SJCRH30 (cell line): ENCODE measurements around the gene CBARP. TPM values are rescaled to one million over a fixed set of nuclear protein-coding genes. Genes with fewer than 3 reads are reported as not detected.
A peak's percentile ranks its signal among the peaks of the same experiment; 100 is the strongest.
"Not testable (repeated sequence)": the region's sequence is repeated elsewhere in the genome, so short reads cannot be mapped to it uniquely, and the experiment has no call there.

Experiments
- DNase-seq, 2 experiments: peaks; one replicate each; pipeline ENCODE4 v3.0.0-alpha.2; 2015 to 2020
- H3K27ac ChIP-seq: fragments of 250-450 bp; sonication (Bioruptor Pico); 2 replicates; pipeline ENCODE4 v1.5.1; 2020; ENCODE audit warnings: mild to moderate bottlenecking, moderate library complexity
- H3K27me3 ChIP-seq: fragments of 250-450 bp; sonication (Bioruptor Pico); 2 replicates; pipeline ENCODE4 v1.5.1; 2020; ENCODE audit warnings: mild to moderate bottlenecking, moderate library complexity
- H3K36me3 ChIP-seq: fragments of 250-450 bp; sonication (Bioruptor Pico); 2 replicates; pipeline ENCODE4 v1.5.1; 2020; ENCODE audit warnings: mild to moderate bottlenecking, moderate library complexity
- H3K4me1 ChIP-seq: fragments of 250-450 bp; sonication (Bioruptor Pico); 2 replicates; pipeline ENCODE4 v1.5.1; 2020; ENCODE audit warnings: mild to moderate bottlenecking, moderate library complexity
- H3K4me3 ChIP-seq: fragments of 250-450 bp; sonication (Bioruptor Pico); 2 replicates; pipeline ENCODE4 v1.5.1; 2020; ENCODE audit warnings: mild to moderate bottlenecking, moderate library complexity
- H3K9me3 ChIP-seq: fragments of 250-450 bp; sonication (Bioruptor Pico); replicated peaks from 2 replicates; pipeline ENCODE4 v1.5.1; 2020; ENCODE audit warnings: mild to moderate bottlenecking, moderate library complexity
- total RNA-seq: library from RNA; depleted of rRNA; stranded (reverse); fragments of >200 nt; shearing (Covaris generic); gene quantifications from 2 replicates; pipeline ENCODE4 v1.2.3, GENCODE V29; 2014; rRNA removed

Gene CBARP
- total RNA-seq, 1 experiment from 2014 or later = 1.9 TPM

DNA sequence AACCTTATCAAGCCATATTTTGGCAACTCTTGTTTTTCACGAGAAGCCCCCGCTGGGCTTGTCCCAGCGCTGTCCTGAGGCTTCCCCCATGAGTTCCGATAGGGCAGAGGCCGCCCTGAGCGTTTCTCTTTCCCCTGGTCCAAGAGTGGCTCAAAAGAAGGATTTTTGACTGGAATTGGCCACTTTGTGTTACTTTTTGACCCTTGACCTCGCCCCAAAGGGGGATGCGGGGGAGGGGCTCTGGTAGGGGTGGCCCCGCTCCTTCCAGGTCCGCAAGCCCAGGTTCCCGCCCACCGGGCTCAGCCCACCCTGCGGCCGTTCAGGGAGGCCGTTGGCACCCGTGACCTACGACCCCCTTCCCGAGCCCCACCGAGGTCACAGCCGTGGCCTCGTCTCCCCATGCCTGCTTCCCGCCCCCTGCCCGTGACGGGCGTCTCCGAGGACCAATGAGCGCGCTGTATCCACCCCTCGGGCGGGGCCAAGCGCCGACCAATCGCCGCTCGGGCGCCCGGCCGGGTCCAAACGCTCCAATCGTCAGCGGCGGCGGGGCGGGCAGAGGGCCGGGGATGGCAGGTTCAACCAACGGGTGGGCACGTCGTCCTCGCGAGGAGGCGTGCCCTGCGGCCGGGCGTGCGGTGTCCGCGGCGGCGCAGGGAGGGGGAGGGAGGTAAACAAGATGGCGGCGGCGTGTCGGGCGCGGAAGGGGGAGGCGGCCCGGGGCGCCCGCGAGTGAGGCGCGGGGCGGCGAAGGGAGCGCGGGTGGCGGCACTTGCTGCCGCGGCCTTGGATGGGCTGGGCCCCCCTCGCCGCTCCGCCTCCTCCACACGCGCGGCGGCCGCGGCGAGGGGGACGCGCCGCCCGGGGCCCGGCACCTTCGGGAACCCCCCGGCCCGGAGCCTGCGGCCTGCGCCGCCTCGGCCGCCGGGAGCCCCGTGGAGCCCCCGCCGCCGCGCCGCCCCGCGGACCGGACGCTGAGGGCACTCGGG, 32.4 kb downstream of the CBARP start, which contains the start of gene STK11:
Gene STK11, plus strand, starts transcription at position 665 of the 986 bp plus-strand sequence. CDS start 1,136 bp downstream, outside the sequence.
- peak; percentile 97 to 99 for DNase-seq
- Histone ChIP-seq H3K27ac (no peak within 1 kb of the TSS; the same call in 1 of the 2 replicates), H3K36me3 (peaks cover 8% of the 10 kb centered on the region; the same call in 1 of the 2 replicates), H3K9me3 (no peaks in the 10 kb centered on the region), H3K4me3 (peak within 1 kb of the TSS; percentile 79), H3K27me3 (no peaks in the 10 kb centered on the region), H3K4me1 (peaks cover 8% of the 10 kb centered on the region; the same call in 1 of the 2 replicates)

DNA sequence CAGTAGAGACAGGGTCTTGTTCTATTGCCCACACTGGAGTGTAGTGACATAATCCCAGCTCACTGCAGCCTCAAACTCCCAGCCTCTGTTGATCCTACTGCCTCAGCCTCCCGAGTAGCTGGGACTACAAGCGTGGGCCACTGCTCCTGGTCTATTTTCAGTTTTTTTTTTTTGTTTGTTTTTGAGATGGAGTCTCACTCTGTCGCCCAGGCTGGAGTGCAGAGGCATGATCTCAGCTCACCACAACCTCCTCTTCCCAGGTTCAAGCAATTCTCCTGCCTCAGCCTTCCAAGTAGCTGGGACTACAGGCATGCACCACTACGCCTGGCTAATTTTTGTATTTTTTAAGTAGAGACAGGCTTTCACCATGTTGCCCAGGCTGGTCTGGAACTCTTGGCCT, 37.2 kb downstream of the CBARP start:
- not testable (repeated sequence) for H3K4me1 ChIP-seq, DNase-seq, H3K27ac ChIP-seq, H3K36me3 ChIP-seq, H3K9me3 ChIP-seq, H3K4me3 ChIP-seq, H3K27me3 ChIP-seq

DNA sequence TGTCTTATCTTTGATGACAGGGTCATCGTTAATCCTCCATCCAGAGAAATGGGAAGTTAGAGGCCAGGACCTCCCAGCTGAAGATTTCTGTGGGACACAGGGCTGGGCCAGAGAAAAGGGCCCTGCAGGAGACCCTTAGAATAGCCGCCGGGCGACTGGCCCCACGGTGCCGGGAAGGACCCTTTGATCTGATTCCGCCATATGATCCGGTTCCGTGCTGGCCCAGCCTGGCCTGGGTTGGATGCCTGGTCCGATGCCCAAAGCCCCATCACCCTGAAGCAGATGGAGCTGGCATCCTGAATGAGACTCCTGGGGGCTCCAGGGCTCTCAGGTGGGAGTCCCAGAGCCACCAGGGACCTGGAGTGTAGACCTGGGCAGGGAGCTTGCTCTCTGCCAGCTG, 38.3 kb downstream of the CBARP start:
- Histone ChIP-seq H3K4me3 (no peak overlapping the region), H3K36me3 (no peaks in the 10 kb centered on the region), H3K4me1 (0 out of 2 replicates have a peak, but pooled peaks cover 8% of the 10 kb centered on the region), H3K27me3 (no peaks in the 10 kb centered on the region), H3K27ac (no peak overlapping the region), H3K9me3 (no peaks in the 10 kb centered on the region)
- no peak for DNase-seq

DNA sequence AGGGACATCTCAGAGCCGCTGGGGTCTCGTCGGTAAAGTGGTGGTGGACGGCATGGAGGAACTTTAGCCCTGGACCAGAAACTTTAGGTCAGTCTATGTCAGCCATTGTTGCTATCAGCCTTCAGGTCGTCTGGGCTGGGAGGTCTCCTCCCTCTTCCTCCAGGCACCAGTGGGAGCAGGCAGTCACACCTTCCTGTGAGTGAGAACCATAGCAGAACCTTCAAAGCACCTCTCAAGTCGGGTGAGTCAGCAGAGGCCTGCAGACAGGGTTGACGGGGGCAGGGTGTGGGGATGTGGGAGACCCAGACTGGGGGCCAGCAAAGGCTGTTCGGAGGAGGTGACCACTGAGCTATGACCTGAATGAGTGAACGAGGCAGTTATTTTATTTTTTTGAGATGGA, 48.4 kb downstream of the CBARP start:
- Histone ChIP-seq H3K27me3 (peaks cover 4% of the 10 kb centered on the region), H3K4me1 (no peaks in the 10 kb centered on the region), H3K27ac (no peak overlapping the region), H3K9me3 (no peaks in the 10 kb centered on the region), H3K36me3 (no peaks in the 10 kb centered on the region), H3K4me3 (no peak overlapping the region)
- no peak for DNase-seq

DNA sequence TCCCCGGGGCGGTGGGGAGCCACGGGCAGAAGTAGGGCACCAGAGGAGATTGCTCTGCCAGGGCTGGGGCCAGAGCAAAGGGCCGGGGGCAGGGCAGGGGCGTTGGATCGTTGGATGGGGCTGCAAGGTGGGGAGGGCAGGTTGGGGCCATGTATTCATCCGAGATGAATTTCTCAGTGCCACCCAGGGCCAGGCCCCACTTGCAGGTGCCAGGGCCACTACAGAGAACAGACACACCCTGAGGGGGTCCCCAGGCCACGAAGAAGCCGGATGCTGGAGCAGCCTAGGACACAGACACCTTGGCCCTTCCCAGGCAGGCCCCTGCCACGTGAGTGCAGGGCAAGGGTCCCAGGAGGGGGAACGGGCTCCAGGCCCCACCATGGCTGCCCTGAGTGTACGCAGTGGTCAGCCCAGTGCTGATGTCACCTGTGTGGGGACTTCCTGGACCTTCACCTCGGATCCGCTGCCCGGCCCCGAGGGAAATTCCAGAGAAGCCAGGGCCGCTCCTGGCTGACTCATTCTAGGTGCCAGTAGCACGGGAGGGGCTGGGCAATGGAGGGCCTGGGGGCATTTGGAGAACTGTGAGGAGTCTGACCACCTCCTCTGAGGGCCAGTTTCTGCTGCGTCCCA, 54.1 kb downstream of the CBARP start:
- H3K4me1 ChIP-seq = peaks cover 9% of the 10 kb centered on the region; the same call in 1 of the 2 replicates
- H3K36me3 ChIP-seq = no peaks in the 10 kb centered on the region
- peaks cover 2% of the 10 kb centered on the region; the same call in 1 of the 2 replicates for H3K27me3 ChIP-seq
- no peak overlapping the region for H3K27ac ChIP-seq
- no peak for DNase-seq
- no peak overlapping the region for H3K4me3 ChIP-seq
- no peaks in the 10 kb centered on the region for H3K9me3 ChIP-seq

DNA sequence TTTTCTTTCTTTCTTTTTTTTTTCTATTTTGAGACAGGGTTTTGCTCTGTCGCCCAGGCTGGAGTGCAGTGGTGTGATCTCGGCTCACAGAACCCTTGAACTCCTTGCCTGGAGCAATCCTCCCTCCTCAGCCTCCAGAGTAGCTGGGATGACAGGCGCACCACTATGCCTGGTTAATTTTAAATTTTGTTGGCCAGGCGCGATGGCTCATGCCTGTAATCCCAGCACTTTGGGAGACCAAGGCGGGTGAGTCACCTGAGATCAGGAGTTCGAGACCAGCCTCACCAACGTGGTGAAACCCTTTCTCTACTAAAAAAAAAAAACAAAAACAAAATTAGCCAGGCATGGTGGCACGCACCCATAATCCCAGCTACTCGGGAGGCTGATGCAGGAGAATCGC, 55.1 kb downstream of the CBARP start:
- H3K4me1 ChIP-seq = peaks cover 9% of the 10 kb centered on the region; the same call in 1 of the 2 replicates
- no peak for DNase-seq
- H3K9me3 ChIP-seq = no peaks in the 10 kb centered on the region
- no peak overlapping the region for H3K27ac ChIP-seq
- H3K36me3 ChIP-seq = no peaks in the 10 kb centered on the region
- H3K27me3 ChIP-seq = peaks cover 2% of the 10 kb centered on the region; the same call in 1 of the 2 replicates
- no peak overlapping the region for H3K4me3 ChIP-seq

DNA sequence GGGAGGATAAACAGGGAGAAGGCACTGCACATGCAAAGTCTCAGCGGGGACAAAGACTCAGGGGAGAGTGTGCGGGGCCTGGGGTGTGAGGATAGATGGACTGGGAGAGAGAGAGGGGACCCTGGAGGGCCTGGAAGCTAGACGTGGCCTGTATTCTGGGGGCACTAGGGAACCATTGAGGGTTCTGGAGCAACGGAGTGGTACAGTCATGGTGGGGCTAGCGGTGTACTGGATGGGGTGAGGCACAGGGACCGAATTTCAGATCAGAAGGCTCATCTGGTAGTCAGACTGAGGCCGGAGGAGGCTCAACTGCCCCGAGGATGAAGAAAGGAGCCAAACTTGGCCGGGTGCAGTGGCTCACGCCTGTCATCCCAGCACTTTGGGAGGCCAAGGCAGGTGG, 55.7 kb downstream of the CBARP start:
- Histone ChIP-seq H3K4me1 (peaks cover 12% of the 10 kb centered on the region; the same call in 1 of the 2 replicates), H3K27ac (no peak overlapping the region), H3K27me3 (peaks cover 2% of the 10 kb centered on the region; the same call in 1 of the 2 replicates), H3K36me3 (no peaks in the 10 kb centered on the region), H3K9me3 (no peaks in the 10 kb centered on the region), H3K4me3 (no peak overlapping the region)
- DNase-seq = no peak

DNA sequence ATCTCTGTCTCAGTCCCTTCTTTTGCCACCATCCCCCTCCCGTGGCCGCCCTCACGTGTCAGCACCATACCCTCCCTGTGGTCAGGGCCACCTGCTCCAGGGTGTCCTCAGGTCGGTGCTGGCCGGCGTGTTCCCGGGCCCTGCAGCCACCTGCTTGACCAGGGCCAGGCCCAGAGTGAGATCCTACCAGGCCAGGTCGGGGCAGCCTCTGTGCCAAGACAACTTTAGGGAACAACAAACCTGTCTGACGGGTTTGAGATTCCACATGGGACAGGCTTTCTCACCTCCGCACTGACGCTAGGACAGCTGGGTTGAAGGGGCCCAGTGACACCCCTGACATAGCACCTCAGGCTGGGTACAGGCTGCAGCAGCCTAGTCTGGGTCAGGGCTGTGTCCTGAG, 56.2 kb downstream of the CBARP start:
- Histone ChIP-seq H3K36me3 (no peaks in the 10 kb centered on the region), H3K27ac (no peak overlapping the region), H3K9me3 (no peaks in the 10 kb centered on the region), H3K4me3 (no peak overlapping the region), H3K27me3 (peaks cover 2% of the 10 kb centered on the region; the same call in 1 of the 2 replicates), H3K4me1 (peaks cover 13% of the 10 kb centered on the region; the same call in 1 of the 2 replicates)
- no peak for DNase-seq

Other genes starting within 250 kb of the CBARP start
- not detected in 2 replicates for gene GRIN3B, start 237.6 kb downstream of the CBARP start, total RNA-seq
- 61.0 and 66.8 TPM in 2 replicates for gene TMEM259, start 216.9 kb downstream of the CBARP start, total RNA-seq
- not detected in 2 replicates for gene RNU6-2, start 216.5 kb downstream of the CBARP start, total RNA-seq
- gene CNN2, start 211.4 kb downstream of the CBARP start, total RNA-seq = 87.2 and 91.4 TPM in 2 replicates
- 7.8 and 11.0 TPM in 2 replicates for gene ABCA7, start 197.9 kb downstream of the CBARP start, total RNA-seq
- 2.9 TPM in 2 replicates for gene ARHGAP45, start 170.8 kb downstream of the CBARP start, total RNA-seq
- gene POLR2E, start 142.6 kb downstream of the CBARP start, total RNA-seq = 176 and 183 TPM in 2 replicates
- gene GPX4, start 134.0 kb downstream of the CBARP start, total RNA-seq = 232 and 290 TPM in 2 replicates
- 15.0 and 17.1 TPM in 2 replicates for gene SBNO2, start 63.7 kb downstream of the CBARP start, total RNA-seq
- 40.4 and 43.6 TPM in 2 replicates for gene STK11, start 32.2 kb downstream of the CBARP start, total RNA-seq
- gene ATP5F1D, start 3.7 kb upstream of the CBARP start, total RNA-seq = 25.5 and 32.2 TPM in 2 replicates
- 9.1 TPM in 2 replicates for gene MIDN, start 10.6 kb upstream of the CBARP start, total RNA-seq
- 159 and 181 TPM in 2 replicates for gene CIRBP, start 31.3 kb upstream of the CBARP start, total RNA-seq
- 22.3 and 25.1 TPM in 2 replicates for gene FAM174C, start 37.5 kb upstream of the CBARP start, total RNA-seq
- gene EFNA2, start 47.9 kb upstream of the CBARP start, total RNA-seq = 1.0 and 2.8 TPM in 2 replicates
- 31.4 and 39.6 TPM in 2 replicates for gene NDUFS7, start 145.9 kb upstream of the CBARP start, total RNA-seq
- 13.7 and 15.2 TPM in 2 replicates for gene GAMT, start 163.5 kb upstream of the CBARP start, total RNA-seq
- 132 and 138 TPM in 2 replicates for gene DAZAP1, start 169.6 kb upstream of the CBARP start, total RNA-seq
- 1,359 and 1,591 TPM in 2 replicates for gene RPS15, start 200.4 kb upstream of the CBARP start, total RNA-seq
- 0.13 and 0.24 TPM in 2 replicates for gene APC2, start 212.1 kb upstream of the CBARP start, total RNA-seq
- gene C19orf25, start 241.2 kb upstream of the CBARP start, total RNA-seq = 26.6 and 29.4 TPM in 2 replicates